Measurements from ENCODE around the gene TMEM242.

Gene TMEM242

GRCh38 chr6:157323255-157323965 is at the start of gene TMEM242 (continued):
- TF ChIP-seq, protein P1, sequence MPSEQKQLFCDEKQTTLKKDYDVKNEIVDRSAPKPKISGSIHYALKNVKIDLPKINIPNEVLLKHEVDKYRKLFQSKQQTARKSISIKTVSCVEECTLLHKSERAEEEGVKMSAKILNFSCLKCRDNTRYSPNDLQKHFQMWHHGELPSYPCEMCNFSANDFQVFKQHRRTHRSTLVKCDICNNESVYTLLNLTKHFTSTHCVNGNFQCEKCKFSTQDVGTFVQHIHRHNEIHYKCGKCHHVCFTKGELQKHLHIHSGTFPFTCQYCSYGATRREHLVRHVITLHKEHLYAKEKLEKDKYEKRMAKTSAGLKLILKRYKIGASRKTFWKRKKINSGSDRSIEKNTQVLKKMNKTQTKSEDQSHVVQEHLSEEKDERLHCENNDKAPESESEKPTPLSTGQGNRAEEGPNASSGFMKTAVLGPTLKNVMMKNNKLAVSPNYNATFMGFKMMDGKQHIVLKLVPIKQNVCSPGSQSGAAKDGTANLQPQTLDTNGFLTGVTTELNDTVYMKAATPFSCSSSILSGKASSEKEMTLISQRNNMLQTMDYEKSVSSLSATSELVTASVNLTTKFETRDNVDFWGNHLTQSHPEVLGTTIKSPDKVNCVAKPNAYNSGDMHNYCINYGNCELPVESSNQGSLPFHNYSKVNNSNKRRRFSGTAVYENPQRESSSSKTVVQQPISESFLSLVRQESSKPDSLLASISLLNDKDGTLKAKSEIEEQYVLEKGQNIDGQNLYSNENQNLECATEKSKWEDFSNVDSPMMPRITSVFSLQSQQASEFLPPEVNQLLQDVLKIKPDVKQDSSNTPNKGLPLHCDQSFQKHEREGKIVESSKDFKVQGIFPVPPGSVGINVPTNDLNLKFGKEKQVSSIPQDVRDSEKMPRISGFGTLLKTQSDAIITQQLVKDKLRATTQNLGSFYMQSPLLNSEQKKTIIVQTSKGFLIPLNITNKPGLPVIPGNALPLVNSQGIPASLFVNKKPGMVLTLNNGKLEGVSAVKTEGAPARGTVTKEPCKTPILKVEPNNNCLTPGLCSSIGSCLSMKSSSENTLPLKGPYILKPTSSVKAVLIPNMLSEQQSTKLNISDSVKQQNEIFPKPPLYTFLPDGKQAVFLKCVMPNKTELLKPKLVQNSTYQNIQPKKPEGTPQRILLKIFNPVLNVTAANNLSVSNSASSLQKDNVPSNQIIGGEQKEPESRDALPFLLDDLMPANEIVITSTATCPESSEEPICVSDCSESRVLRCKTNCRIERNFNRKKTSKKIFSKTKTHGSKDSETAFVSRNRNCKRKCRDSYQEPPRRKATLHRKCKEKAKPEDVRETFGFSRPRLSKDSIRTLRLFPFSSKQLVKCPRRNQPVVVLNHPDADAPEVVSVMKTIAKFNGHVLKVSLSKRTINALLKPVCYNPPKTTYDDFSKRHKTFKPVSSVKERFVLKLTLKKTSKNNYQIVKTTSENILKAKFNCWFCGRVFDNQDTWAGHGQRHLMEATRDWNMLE (tag by site-specific recombination; conservative IDR thresholded peaks at IDR 0.05; ENCODE audit: low read depth) = peak; percentile 65
- peak; percentile 100 for TF ChIP-seq ZSCAN30 (tag by site-specific recombination; IDR thresholded peaks at IDR 0.05)
- TF ChIP-seq, protein P2, sequence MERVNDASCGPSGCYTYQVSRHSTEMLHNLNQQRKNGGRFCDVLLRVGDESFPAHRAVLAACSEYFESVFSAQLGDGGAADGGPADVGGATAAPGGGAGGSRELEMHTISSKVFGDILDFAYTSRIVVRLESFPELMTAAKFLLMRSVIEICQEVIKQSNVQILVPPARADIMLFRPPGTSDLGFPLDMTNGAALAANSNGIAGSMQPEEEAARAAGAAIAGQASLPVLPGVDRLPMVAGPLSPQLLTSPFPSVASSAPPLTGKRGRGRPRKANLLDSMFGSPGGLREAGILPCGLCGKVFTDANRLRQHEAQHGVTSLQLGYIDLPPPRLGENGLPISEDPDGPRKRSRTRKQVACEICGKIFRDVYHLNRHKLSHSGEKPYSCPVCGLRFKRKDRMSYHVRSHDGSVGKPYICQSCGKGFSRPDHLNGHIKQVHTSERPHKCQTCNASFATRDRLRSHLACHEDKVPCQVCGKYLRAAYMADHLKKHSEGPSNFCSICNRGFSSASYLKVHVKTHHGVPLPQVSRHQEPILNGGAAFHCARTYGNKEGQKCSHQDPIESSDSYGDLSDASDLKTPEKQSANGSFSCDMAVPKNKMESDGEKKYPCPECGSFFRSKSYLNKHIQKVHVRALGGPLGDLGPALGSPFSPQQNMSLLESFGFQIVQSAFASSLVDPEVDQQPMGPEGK (tag by site-specific recombination; IDR thresholded peaks at IDR 0.05) = peak; percentile 87
- TF ChIP-seq KLF17 (tag by site-specific recombination; IDR thresholded peaks at IDR 0.05) = peak; percentile 99
- TF ChIP-seq, protein P3, sequence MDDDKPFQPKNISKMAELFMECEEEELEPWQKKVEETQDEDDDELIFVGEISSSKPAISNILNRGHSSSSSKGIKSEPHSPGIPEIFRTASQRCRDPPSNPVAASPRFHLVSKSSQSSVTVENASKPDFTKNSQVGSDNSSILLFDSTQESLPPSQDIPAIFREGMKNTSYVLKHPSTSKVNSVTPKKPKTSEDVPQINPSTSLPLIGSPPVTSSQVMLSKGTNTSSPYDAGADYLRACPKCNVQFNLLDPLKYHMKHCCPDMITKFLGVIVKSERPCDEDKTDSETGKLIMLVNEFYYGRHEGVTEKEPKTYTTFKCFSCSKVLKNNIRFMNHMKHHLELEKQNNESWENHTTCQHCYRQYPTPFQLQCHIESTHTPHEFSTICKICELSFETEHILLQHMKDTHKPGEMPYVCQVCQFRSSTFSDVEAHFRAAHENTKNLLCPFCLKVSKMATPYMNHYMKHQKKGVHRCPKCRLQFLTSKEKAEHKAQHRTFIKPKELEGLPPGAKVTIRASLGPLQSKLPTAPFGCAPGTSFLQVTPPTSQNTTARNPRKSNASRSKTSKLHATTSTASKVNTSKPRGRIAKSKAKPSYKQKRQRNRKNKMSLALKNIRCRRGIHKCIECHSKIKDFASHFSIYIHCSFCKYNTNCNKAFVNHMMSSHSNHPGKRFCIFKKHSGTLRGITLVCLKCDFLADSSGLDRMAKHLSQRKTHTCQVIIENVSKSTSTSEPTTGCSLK (tag by site-specific recombination; IDR thresholded peaks at IDR 0.05) = no peak
- no peak for TF ChIP-seq ZNF302 (tag by site-specific recombination; IDR thresholded peaks at IDR 0.05; ENCODE audit: low read depth)
- TF ChIP-seq ZNF138 (tag by site-specific recombination; IDR thresholded peaks at IDR 0.05; ENCODE audit: borderline replicate concordance) = 0 out of 2 replicates have a peak, but pooled peaks have one; percentile 10
- no peak for TF ChIP-seq ZNF112 (tag by site-specific recombination; IDR thresholded peaks at IDR 0.05)
- peak; percentile 86 for TF ChIP-seq IKZF3 (tag by site-specific recombination; IDR thresholded peaks at IDR 0.05)
- no peak for TF ChIP-seq ZNF155 (tag by site-specific recombination; IDR thresholded peaks at IDR 0.05)
- TF ChIP-seq GLIS2 (tag by site-specific recombination; IDR thresholded peaks at IDR 0.05) = peak; percentile 87
- TF ChIP-seq ZNF148 (tag by site-specific recombination; IDR thresholded peaks at IDR 0.05; ENCODE audit: borderline replicate concordance) = peak; percentile 72
- TF ChIP-seq ZNF658 (tag by site-specific recombination; IDR thresholded peaks at IDR 0.05) = 0 out of 2 replicates have a peak, but pooled peaks have one; percentile 26
- no peak for TF ChIP-seq ZNF830 (tag by site-specific recombination; IDR thresholded peaks at IDR 0.05; ENCODE audit: low read depth)
- peak; percentile 79 for TF ChIP-seq ZNF558 (tag by site-specific recombination; IDR thresholded peaks at IDR 0.05)
- TF ChIP-seq ZBTB49 (tag by site-specific recombination; IDR thresholded peaks at IDR 0.05; ENCODE audit: low read depth) = 0 out of 2 replicates have a peak, but pooled peaks have one; percentile 56
- no peak for TF ChIP-seq ZNF311 (tag by site-specific recombination; IDR thresholded peaks at IDR 0.05; ENCODE audit: borderline replicate concordance)
- TF ChIP-seq ZNF426 (tag by site-specific recombination; IDR thresholded peaks at IDR 0.05) = no peak
- TF ChIP-seq ZNF610 (tag by site-specific recombination; IDR thresholded peaks at IDR 0.05; ENCODE audit: borderline replicate concordance) = peak; percentile 82
- TF ChIP-seq ZFP3 (tag by site-specific recombination; IDR thresholded peaks at IDR 0.05; ENCODE audit: low read depth) = no peak
- TF ChIP-seq SCRT1 (tag by site-specific recombination; IDR thresholded peaks at IDR 0.05; ENCODE audit: borderline replicate concordance) = no peak
- TF ChIP-seq ZNF544 (tag by site-specific recombination; IDR thresholded peaks at IDR 0.05) = no peak
